Progenitor cell of endocrine pancreas (in vitro differentiated cells): Measurements from ENCODE around the gene ATXN1. TPM values are rescaled to one million over a fixed set of nuclear protein-coding genes. Genes with fewer than 3 reads are reported as not detected.

Experiments
- DNase-seq: peaks from one replicate; pipeline ENCODE4 v3.0.0; 2021; ENCODE audit warnings: low spot score; ENCODE audit not compliant: unreplicated experiment
- H3K27ac Mint-ChIP-seq: 2 replicates; pipeline ENCODE4 v1.8.0; 2021; ENCODE audit warnings: mild to moderate bottlenecking, moderate library complexity, mixed read lengths
- H3K27me3 Mint-ChIP-seq: 2 replicates; pipeline ENCODE4 v1.8.0; 2021; ENCODE audit warnings: mixed read lengths
- H3K36me3 Mint-ChIP-seq: 2 replicates; pipeline ENCODE4 v1.8.0; 2022; ENCODE audit warnings: mixed read lengths; ENCODE audit not compliant: insufficient read depth
- H3K4me1 Mint-ChIP-seq: 2 replicates; pipeline ENCODE4 v1.8.0; 2021; ENCODE audit warnings: low read depth, mixed read lengths
- H3K4me3 Mint-ChIP-seq: 2 replicates; pipeline ENCODE4 v1.8.0; 2021; ENCODE audit warnings: low read depth, mild to moderate bottlenecking, moderate library complexity, mixed read lengths
- H3K9me3 Mint-ChIP-seq: 2 replicates; pipeline ENCODE4 v1.8.0; 2021; ENCODE audit warnings: low read depth, mixed read lengths
- CTCF ChIP-seq: fragments of 200-600 bp; sonication (generic); IDR thresholded peaks from one replicate; pipeline ENCODE4 v1.5.0; 2021; ENCODE audit warnings: antibody characterized with exemption, mild to moderate bottlenecking; ENCODE audit not compliant: unreplicated experiment
- total RNA-seq: library from RNA; stranded (reverse); gene quantifications from 2 replicates; pipeline ENCODE4 v1.2.1, GENCODE V29; 2021

ATXN1 gene
- total RNA-seq, 1 donor from 2014 or later: 35.8 TPM

GRCh38 chr6:16800341-16800740 is 39.1 kb upstream of the ATXN1 start:
- no peaks in the 10 kb centered on the region for H3K36me3 Mint-ChIP-seq
- no peak overlapping the region for H3K27ac Mint-ChIP-seq
- peaks cover 11% of the 10 kb centered on the region for H3K27me3 Mint-ChIP-seq
- peaks cover 19% of the 10 kb centered on the region for H3K4me1 Mint-ChIP-seq
- TF ChIP-seq CTCF: no peak
- H3K4me3 Mint-ChIP-seq: no peak overlapping the region
- DNase-seq: no peak
- H3K9me3 Mint-ChIP-seq: no peaks in the 10 kb centered on the region

GRCh38 chr6:16799279-16800193 is 38.3 kb upstream of the ATXN1 start:
- peaks cover 18% of the 10 kb centered on the region for H3K4me1 Mint-ChIP-seq
- H3K9me3 Mint-ChIP-seq: no peaks in the 10 kb centered on the region
- peaks cover 11% of the 10 kb centered on the region for H3K27me3 Mint-ChIP-seq
- TF ChIP-seq CTCF: no peak
- H3K27ac Mint-ChIP-seq: no peak overlapping the region
- H3K36me3 Mint-ChIP-seq: no peaks in the 10 kb centered on the region
- no peak overlapping the region for H3K4me3 Mint-ChIP-seq
- DNase-seq: no peak

- Mint-ChIP-seq H3K36me3 (no peaks in the 10 kb centered on the region), H3K9me3 (peaks cover 7% of the 10 kb centered on the region), H3K4me1 (peaks cover 6% of the 10 kb centered on the region), H3K4me3 (no peak overlapping the region), H3K27ac (no peak overlapping the region), H3K27me3 (no peaks in the 10 kb centered on the region)
- no peak for DNase-seq
- TF ChIP-seq CTCF: peak; percentile 22
Observed at GRCh38 chr6:16793828-16794412, 32.7 kb upstream of the ATXN1 start.

- TF ChIP-seq CTCF: no peak
- DNase-seq: no peak
- Mint-ChIP-seq H3K9me3 (peaks cover 7% of the 10 kb centered on the region), H3K4me1 (no peaks in the 10 kb centered on the region), H3K27me3 (peaks cover 9% of the 10 kb centered on the region), H3K4me3 (no peak overlapping the region), H3K36me3 (no peaks in the 10 kb centered on the region), H3K27ac (no peak overlapping the region)
Observed at GRCh38 chr6:16789329-16790038, 28.2 kb upstream of the ATXN1 start.

GRCh38 chr6:16787128-16787682 is 25.9 kb upstream of the ATXN1 start:
- TF ChIP-seq CTCF: no peak
- peaks cover 9% of the 10 kb centered on the region for H3K27me3 Mint-ChIP-seq
- no peak overlapping the region for H3K4me3 Mint-ChIP-seq
- H3K9me3 Mint-ChIP-seq: peaks cover 7% of the 10 kb centered on the region
- no peaks in the 10 kb centered on the region for H3K36me3 Mint-ChIP-seq
- no peaks in the 10 kb centered on the region for H3K4me1 Mint-ChIP-seq
- H3K27ac Mint-ChIP-seq: no peak overlapping the region
- no peak for DNase-seq
